Measurements from ENCODE around the gene PAX3. TPM values are rescaled to one million over a fixed set of nuclear protein-coding genes. Genes with fewer than 3 reads are reported as not detected.

PAX3 gene
- total RNA-seq, 3 donors from 2014 or later = not detected

DNA sequence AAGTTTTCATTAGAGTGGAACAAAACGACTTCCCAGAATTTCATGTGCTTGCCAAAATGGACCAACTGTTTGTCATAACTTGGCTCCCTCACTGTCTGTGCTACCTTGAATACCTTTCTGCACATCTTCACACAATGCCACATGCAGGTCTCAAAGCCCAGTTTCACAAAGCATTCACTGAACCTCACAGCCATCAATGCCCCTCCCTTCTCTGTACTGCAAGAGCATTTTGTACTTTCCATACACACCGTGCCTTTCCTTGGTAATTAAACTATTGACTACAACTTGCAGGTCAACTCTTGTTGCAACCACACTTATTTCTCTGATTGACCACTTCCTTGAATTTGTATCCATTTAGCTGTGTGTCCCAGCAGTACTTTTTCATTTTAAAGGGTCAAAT, 50.5 kb downstream of the PAX3 start:
- Mint-ChIP-seq H3K4me3 (no peak overlapping the region), H3K4me1 (ENCODE audit: low read depth) (no peaks in the 10 kb centered on the region), H3K36me3 (ENCODE audit: insufficient read depth) (no peaks in the 10 kb centered on the region), H3K9me3 (no peaks in the 10 kb centered on the region), H3K27me3 (ENCODE audit: low read depth) (peaks cover 7% of the 10 kb centered on the region)
- DNase-seq (no peak), ATAC-seq (no peak)

- ATAC-seq (peak in 1 of 2 donors; percentile 25), DNase-seq (no peak)
- no peaks in the 10 kb centered on the region for H3K9me3 Mint-ChIP-seq
- H3K4me1 Mint-ChIP-seq (ENCODE audit: low read depth) = no peaks in the 10 kb centered on the region
- H3K36me3 Mint-ChIP-seq (ENCODE audit: insufficient read depth) = no peaks in the 10 kb centered on the region
- H3K4me3 Mint-ChIP-seq = no peak overlapping the region
- peaks cover 35% of the 10 kb centered on the region for H3K27me3 Mint-ChIP-seq (ENCODE audit: low read depth)
These were observed 56.3 kb downstream of the PAX3 start for GRCh38 chr2:222242532-222242931.

DNA sequence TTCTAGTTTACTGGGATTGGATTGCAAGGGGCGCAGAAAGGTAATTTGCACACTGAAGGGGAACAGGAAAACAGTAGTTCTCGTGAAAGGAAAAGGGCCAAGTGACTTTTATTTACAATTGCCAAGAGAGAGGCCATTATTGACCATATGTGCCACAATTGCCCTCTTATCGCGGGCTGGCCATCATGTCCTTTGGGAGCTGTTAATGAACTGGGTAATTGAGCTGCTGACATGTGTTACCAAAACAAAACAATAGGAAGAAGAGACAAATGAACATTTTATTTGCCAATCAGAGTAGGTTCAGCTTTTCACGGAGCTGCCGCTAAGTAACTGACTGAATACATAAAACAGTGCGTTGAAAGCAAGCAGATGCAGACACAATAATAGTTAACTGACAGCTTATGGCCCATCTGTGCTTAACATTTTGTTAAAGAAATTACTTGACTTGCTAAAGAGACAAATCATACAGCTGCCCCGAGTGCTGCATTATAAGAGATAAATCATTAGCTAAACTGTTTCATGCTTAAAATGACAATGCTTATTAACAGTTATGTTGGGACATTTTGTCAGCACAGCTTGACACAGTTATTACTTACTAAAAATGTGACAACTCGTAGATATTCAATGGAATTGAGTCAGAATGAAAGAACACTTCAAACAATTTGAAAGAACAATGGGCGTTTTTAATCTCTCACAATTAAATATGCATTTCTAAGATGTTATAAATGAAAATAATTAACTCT, 57.5 kb downstream of the PAX3 start:
- Mint-ChIP-seq H3K27me3 (ENCODE audit: low read depth) (peaks cover 35% of the 10 kb centered on the region), H3K36me3 (ENCODE audit: insufficient read depth) (no peaks in the 10 kb centered on the region), H3K9me3 (no peaks in the 10 kb centered on the region), H3K4me3 (no peak overlapping the region), H3K4me1 (ENCODE audit: low read depth) (no peaks in the 10 kb centered on the region)
- no peak for ATAC-seq
- DNase-seq = no peak

GRCh38 chr2:222240676-222241049, 58.1 kb downstream of the PAX3 start:
- Mint-ChIP-seq H3K36me3 (ENCODE audit: insufficient read depth) (no peaks in the 10 kb centered on the region), H3K4me1 (ENCODE audit: low read depth) (no peaks in the 10 kb centered on the region), H3K27me3 (ENCODE audit: low read depth) (peaks cover 35% of the 10 kb centered on the region), H3K9me3 (no peaks in the 10 kb centered on the region), H3K4me3 (no peak overlapping the region)
- DNase-seq = no peak
- ATAC-seq = no peak

DNA sequence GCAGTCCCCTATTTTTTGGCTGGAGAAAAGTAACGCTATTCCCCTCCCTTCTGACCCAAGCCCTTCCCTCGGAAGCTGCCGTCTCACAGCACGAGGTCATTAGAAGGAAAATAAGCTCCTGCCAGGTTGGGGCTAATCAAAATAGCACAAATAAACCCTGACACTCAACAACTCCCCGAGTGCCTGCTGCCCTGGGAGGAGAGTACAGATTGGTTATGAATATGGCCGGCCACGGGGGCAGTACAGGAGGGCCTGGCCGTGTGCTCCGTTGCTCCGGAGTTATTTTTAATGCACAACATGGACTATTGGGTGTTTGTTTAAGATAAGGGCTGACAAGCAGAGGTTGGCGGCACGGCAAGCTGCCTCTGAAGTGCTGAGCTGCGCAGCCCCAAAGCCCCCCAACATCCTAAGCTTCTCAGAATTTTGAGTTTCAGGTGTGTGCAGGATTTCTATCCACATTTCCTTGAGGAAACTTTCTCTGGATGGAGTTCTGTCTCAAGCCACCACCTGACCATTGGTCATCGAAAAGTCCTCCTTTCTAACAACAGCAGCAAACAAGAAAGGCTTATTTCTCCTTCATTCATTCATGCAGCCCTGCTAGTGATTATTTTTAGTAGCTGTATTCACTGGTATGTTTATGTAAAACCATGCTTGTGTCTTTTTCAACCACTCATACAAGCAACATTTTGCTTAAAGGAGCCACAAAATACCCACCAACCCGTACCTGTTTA, 58.7 kb downstream of the PAX3 start:
- H3K27me3 Mint-ChIP-seq (ENCODE audit: low read depth) = peaks cover 35% of the 10 kb centered on the region
- no peaks in the 10 kb centered on the region for H3K4me1 Mint-ChIP-seq (ENCODE audit: low read depth)
- H3K36me3 Mint-ChIP-seq (ENCODE audit: insufficient read depth) = no peaks in the 10 kb centered on the region
- no peak overlapping the region for H3K4me3 Mint-ChIP-seq
- no peaks in the 10 kb centered on the region for H3K9me3 Mint-ChIP-seq
- ATAC-seq (no peak), DNase-seq (no peak)

DNA sequence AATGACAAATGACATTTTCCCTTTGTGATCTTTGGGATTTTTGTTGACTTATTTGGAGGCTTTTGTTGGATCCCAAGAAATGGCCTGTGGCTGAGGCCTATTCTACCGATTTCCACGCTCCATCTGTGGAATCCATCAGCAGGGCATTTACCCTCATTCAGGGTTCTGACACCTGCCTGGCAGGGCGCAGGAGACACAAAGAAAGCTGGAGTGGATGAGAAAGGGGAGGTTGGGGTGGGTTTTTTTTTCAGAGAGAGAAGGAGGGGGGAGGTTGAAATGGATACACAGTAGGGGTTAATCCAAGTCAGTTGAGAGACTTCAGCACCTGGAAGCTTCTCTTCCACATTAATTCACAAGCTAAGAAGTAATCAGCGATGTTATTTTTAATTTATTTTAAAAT, 59.7 kb downstream of the PAX3 start:
- peaks cover 39% of the 10 kb centered on the region for H3K27me3 Mint-ChIP-seq (ENCODE audit: low read depth)

DNA sequence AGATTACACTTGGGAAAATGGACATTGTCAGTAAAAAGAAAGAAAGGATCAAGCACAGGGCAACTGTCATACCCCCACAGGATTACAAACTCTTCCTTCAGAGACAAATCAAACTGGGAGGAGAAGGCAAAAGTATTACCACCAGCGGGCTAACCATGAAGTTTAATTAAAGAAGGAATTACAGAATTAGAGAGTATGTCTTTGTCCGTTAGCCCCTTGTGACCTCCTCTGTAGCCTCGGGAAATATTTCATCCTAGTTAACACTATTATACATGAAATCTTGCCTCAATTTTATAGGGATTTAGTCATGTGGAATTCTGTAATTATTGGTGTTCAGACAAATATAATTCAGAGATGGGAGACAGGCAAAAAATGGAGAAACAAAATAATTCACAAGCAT, 60.7 kb downstream of the PAX3 start:
- no peak for DNase-seq
- peaks cover 33% of the 10 kb centered on the region for H3K27me3 Mint-ChIP-seq (ENCODE audit: low read depth)

More for the DNA sequence above, 59.7 kb downstream of the PAX3 start:
- no peaks in the 10 kb centered on the region for H3K9me3 Mint-ChIP-seq
- H3K4me3 Mint-ChIP-seq = no peak overlapping the region
- DNase-seq = no peak
- H3K4me1 Mint-ChIP-seq (ENCODE audit: low read depth) = no peaks in the 10 kb centered on the region
- no peaks in the 10 kb centered on the region for H3K36me3 Mint-ChIP-seq (ENCODE audit: insufficient read depth)
- no peak for ATAC-seq

GRCh38 chr2:222232839-222233238, 66.0 kb downstream of the PAX3 start:
- no peak overlapping the region for H3K4me3 Mint-ChIP-seq
- ATAC-seq = no peak
- DNase-seq = no peak
- H3K4me1 Mint-ChIP-seq (ENCODE audit: low read depth) = no peaks in the 10 kb centered on the region
- no peaks in the 10 kb centered on the region for H3K9me3 Mint-ChIP-seq
- no peaks in the 10 kb centered on the region for H3K36me3 Mint-ChIP-seq (ENCODE audit: insufficient read depth)
- H3K27me3 Mint-ChIP-seq (ENCODE audit: low read depth) = peaks cover 7% of the 10 kb centered on the region

More for the DNA sequence above, 60.7 kb downstream of the PAX3 start:
- H3K9me3 Mint-ChIP-seq = no peaks in the 10 kb centered on the region
- H3K4me1 Mint-ChIP-seq (ENCODE audit: low read depth) = no peaks in the 10 kb centered on the region
- H3K36me3 Mint-ChIP-seq (ENCODE audit: insufficient read depth) = no peaks in the 10 kb centered on the region
- no peak overlapping the region for H3K4me3 Mint-ChIP-seq
- ATAC-seq = no peak

DNA sequence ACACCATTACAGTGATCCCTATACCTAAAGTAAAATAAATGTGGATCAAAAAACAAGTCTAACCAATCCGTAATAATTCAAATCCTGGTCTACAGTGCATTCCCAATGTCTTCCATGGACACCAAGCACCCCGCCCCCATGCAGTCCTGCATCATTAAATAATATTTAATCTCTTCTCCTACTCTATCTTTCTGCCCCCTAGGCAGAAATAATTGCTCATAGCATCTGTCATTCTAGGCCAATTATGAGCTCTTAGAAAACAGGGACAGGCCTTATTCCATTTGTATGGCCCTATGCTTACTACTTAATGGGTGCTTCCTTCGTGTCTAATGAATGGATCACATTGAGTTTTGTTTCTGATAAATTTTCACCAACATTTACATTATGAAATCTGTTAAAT, 66.4 kb downstream of the PAX3 start:
- Mint-ChIP-seq H3K36me3 (ENCODE audit: insufficient read depth) (no peaks in the 10 kb centered on the region), H3K4me3 (no peak overlapping the region), H3K4me1 (ENCODE audit: low read depth) (no peaks in the 10 kb centered on the region), H3K27me3 (ENCODE audit: low read depth) (peaks cover 7% of the 10 kb centered on the region), H3K9me3 (no peaks in the 10 kb centered on the region)
- ATAC-seq (no peak), DNase-seq (no peak)

- no peak for DNase-seq
- H3K27me3 Mint-ChIP-seq (ENCODE audit: low read depth) = peaks cover 3% of the 10 kb centered on the region
- H3K4me3 Mint-ChIP-seq = no peak overlapping the region
- no peaks in the 10 kb centered on the region for H3K4me1 Mint-ChIP-seq (ENCODE audit: low read depth)
- no peaks in the 10 kb centered on the region for H3K9me3 Mint-ChIP-seq
- H3K36me3 Mint-ChIP-seq (ENCODE audit: insufficient read depth) = no peaks in the 10 kb centered on the region
- no peak for ATAC-seq
These were observed 70.7 kb downstream of the PAX3 start for GRCh38 chr2:222228054-222228453.

GRCh38 chr2:222218786-222219185, 80.0 kb downstream of the PAX3 start:
- H3K27me3 Mint-ChIP-seq (ENCODE audit: low read depth) = no peaks in the 10 kb centered on the region
- no peaks in the 10 kb centered on the region for H3K9me3 Mint-ChIP-seq
- H3K36me3 Mint-ChIP-seq (ENCODE audit: insufficient read depth) = no peaks in the 10 kb centered on the region
- no peak overlapping the region for H3K4me3 Mint-ChIP-seq
- DNase-seq (no peak), ATAC-seq (no peak)
- H3K4me1 Mint-ChIP-seq (ENCODE audit: low read depth) = no peaks in the 10 kb centered on the region

GRCh38 chr2:222217712-222218111, 81.1 kb downstream of the PAX3 start:
- Mint-ChIP-seq H3K36me3 (ENCODE audit: insufficient read depth) (no peaks in the 10 kb centered on the region), H3K4me1 (ENCODE audit: low read depth) (no peaks in the 10 kb centered on the region), H3K9me3 (no peaks in the 10 kb centered on the region), H3K4me3 (no peak overlapping the region), H3K27me3 (ENCODE audit: low read depth) (no peaks in the 10 kb centered on the region)
- ATAC-seq = no peak
- DNase-seq = no peak

DNA sequence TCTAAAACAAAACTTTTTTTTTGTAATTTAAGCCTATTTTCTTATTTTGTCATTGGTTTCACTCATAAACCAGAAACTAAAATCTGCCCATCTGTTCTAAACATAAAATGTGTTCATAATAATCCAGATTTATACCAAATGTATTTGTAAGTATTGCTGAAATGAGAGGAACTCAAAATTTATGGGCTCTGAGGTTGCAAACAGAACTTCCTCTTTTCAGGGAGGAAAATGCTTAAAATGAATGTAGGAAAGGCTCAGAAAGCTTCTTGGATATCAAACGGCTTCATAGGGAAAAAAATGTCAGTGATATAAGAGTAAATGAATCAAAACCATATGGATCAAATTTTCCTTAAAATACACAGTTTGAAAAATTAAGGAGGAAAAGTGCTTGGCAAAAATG, 83.9 kb downstream of the PAX3 start:
- Mint-ChIP-seq H3K36me3 (ENCODE audit: insufficient read depth) (no peaks in the 10 kb centered on the region), H3K9me3 (no peaks in the 10 kb centered on the region)

GRCh38 chr2:222213049-222213448, 85.7 kb downstream of the PAX3 start:
- H3K4me3 Mint-ChIP-seq = no peak overlapping the region
- no peaks in the 10 kb centered on the region for H3K9me3 Mint-ChIP-seq
- no peaks in the 10 kb centered on the region for H3K27me3 Mint-ChIP-seq (ENCODE audit: low read depth)
- H3K4me1 Mint-ChIP-seq (ENCODE audit: low read depth) = no peaks in the 10 kb centered on the region
- no peaks in the 10 kb centered on the region for H3K36me3 Mint-ChIP-seq (ENCODE audit: insufficient read depth)
- DNase-seq (no peak), ATAC-seq (no peak)

More for the DNA sequence above, 83.9 kb downstream of the PAX3 start:
- ATAC-seq (no peak), DNase-seq (no peak)
- Mint-ChIP-seq H3K27me3 (ENCODE audit: low read depth) (no peaks in the 10 kb centered on the region), H3K4me3 (no peak overlapping the region), H3K4me1 (ENCODE audit: low read depth) (no peaks in the 10 kb centered on the region)

- Mint-ChIP-seq H3K4me3 (no peak overlapping the region), H3K27me3 (ENCODE audit: low read depth) (no peaks in the 10 kb centered on the region), H3K4me1 (ENCODE audit: low read depth) (no peaks in the 10 kb centered on the region), H3K36me3 (ENCODE audit: insufficient read depth) (no peaks in the 10 kb centered on the region), H3K9me3 (no peaks in the 10 kb centered on the region)
- ATAC-seq (no peak), DNase-seq (no peak)
These were observed 86.2 kb downstream of the PAX3 start for GRCh38 chr2:222212571-222212970.

Data from activated T-cell treated with anti-CD3 and anti-CD28 coated beads, Interleukin-2, amount 50 U/mL, for 4 hours (primary cell).